Neural progenitor cell (in vitro differentiated cells): ENCODE data around the gene WDR7.

Experiments used
- EZH2 ChIP-seq: fragments of 200-600 bp; sonication (generic); IDR thresholded peaks from 2 replicates; pipeline ENCODE4 v1.6.1; 2017; ENCODE audit warnings: antibody characterized with exemption, mild to moderate bottlenecking, moderate library complexity
- EZH2phosphoT487 ChIP-seq: fragments of 200-600 bp; sonication (generic); IDR thresholded peaks from 2 replicates; pipeline ENCODE4 v1.6.1; 2017; ENCODE audit warnings: antibody characterized with exemption
- TF ChIP-seq, protein P1 (sequence below): fragments of 200-600 bp; sonication (generic); IDR thresholded peaks from 2 replicates; pipeline ENCODE4 v1.5.1; 2017; ENCODE audit warnings: antibody characterized with exemption, mild to moderate bottlenecking

DNA sequence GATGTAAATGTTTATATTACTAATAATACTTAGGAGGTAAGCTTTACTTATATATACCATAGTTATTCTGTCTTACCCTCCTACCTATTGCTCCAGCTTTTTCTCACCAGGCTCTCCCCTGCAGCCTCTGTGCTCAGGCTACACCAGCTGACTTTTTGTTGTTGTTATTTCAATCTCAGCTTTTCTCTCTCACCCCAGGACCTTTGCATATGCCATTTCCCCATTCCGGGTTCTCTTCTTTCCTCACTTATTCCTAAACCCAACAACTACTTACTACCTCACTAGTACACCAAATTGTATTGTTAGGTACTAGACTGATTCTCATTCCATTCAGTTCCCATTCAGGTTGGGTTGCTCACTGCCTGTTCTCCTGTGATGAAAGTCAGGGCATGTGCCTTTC is 339.5 kb downstream of the WDR7 start:
- TF ChIP-seq, protein P1, sequence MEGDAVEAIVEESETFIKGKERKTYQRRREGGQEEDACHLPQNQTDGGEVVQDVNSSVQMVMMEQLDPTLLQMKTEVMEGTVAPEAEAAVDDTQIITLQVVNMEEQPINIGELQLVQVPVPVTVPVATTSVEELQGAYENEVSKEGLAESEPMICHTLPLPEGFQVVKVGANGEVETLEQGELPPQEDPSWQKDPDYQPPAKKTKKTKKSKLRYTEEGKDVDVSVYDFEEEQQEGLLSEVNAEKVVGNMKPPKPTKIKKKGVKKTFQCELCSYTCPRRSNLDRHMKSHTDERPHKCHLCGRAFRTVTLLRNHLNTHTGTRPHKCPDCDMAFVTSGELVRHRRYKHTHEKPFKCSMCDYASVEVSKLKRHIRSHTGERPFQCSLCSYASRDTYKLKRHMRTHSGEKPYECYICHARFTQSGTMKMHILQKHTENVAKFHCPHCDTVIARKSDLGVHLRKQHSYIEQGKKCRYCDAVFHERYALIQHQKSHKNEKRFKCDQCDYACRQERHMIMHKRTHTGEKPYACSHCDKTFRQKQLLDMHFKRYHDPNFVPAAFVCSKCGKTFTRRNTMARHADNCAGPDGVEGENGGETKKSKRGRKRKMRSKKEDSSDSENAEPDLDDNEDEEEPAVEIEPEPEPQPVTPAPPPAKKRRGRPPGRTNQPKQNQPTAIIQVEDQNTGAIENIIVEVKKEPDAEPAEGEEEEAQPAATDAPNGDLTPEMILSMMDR: no peak
- TF ChIP-seq EZH2 (no peak), EZH2phosphoT487 (no peak)
